K562 (cell line): ENCODE measurements around the gene LRRC7. TPM values are rescaled to one million over a fixed set of nuclear protein-coding genes. Genes with fewer than 3 reads are reported as not detected.

Source experiments
- ATAC-seq: fragments of 200-7000 bp; cut with Tn5 transposase; 3 replicates; pipeline ENCODE4 v1.9.1; 2020; ENCODE audit warnings: moderate library complexity
- BruUV-seq: library from RNA; stranded (reverse); fragments of 400-500 nt; replicated peaks from 2 replicates; lab custom pipeline; 2021; lab: Mats Ljungman, UMichigan
- CTCF ChIA-PET: fragments of 300-600 bp; formaldehyde crosslinking; extraction: SDS; loops from one replicate; lab custom pipeline; 2021; ENCODE audit warnings: low intra/inter-chr PET ratio; lab: Yijun Ruan, JAX
- POLR2A ChIA-PET: fragments of 300-600, 350-650 bp; sonication (Branson Sonifier 250); formaldehyde crosslinking; extraction: SDS; loops from one replicate; lab custom pipeline; 2021; ENCODE audit warnings: antibody characterized with exemption, inconsistent platforms; lab: Yijun Ruan, JAX
- DNase-seq, 4 experiments: peaks; one replicate each; pipeline versions ENCODE4 v3.0.0 to v3.0.0-alpha.2; 2011 to 2018; ENCODE audit warnings: low spot score in 3 of 4, mixed read lengths in 3 of 4; ENCODE audit errors: extremely low read depth in 1 of 4
- FAIRE-seq: peaks from 2 replicates; lab custom pipeline; 2011; peaks lifted over from hg19 to GRCh38; lab: Jason Lieb, UNC
- H2AFZ ChIP-seq: 2 replicates; pipeline ENCODE4 v1.6.0; 2011; ENCODE audit warnings: low read depth, low read length, control low read depth, inconsistent platforms
- H3K27ac ChIP-seq: fragments of 200-600 bp; 3 replicates; pipeline ENCODE4 v1.8.0; 2011; ENCODE audit warnings: low read depth, mild to moderate bottlenecking, control low read depth, inconsistent platforms, low read length, moderate library complexity, mixed read lengths; ENCODE audit errors: extremely low read depth
- H3K27me3 ChIP-seq, 2 experiments: fragments of 300-600 bp in 1 of 2; 2 replicates in 1 of 2; 3 replicates in 1 of 2; pipeline versions ENCODE4 v1.6.0 to v1.8.0; 2011; ENCODE audit warnings: inconsistent platforms in 2 of 2, low read length in 2 of 2, mild to moderate bottlenecking in 1 of 2, mixed read lengths in 1 of 2, moderate library complexity in 1 of 2; ENCODE audit not compliant: control insufficient read depth in 2 of 2, insufficient read depth in 2 of 2
- H3K36me3 ChIP-seq: fragments of 300-600 bp; 3 replicates; pipeline ENCODE4 v1.8.0; 2011; ENCODE audit warnings: mild to moderate bottlenecking, low read length, inconsistent platforms; ENCODE audit not compliant: control insufficient read depth, insufficient read depth
- H3K4me1 ChIP-seq, 2 experiments: fragments of 200-600 bp in 1 of 2; replicated peaks in 1 of 2; 2 replicates in 1 of 2; 3 replicates in 1 of 2; pipeline versions ENCODE4 v1.5.1 to v1.8.0; 2011; ENCODE audit warnings: inconsistent platforms in 2 of 2, low read length in 2 of 2, mild to moderate bottlenecking in 1 of 2, mixed read lengths in 1 of 2, moderate library complexity in 1 of 2; ENCODE audit not compliant: control insufficient read depth in 2 of 2, insufficient read depth in 2 of 2
- H3K4me2 ChIP-seq: 2 replicates; pipeline ENCODE4 v1.6.1; 2011; ENCODE audit warnings: low read length, control low read depth, inconsistent platforms, mixed read lengths; ENCODE audit not compliant: insufficient read depth
- H3K4me3 ChIP-seq: fragments of 200-600 bp; sonication (generic), shearing (Covaris generic); 2 replicates; pipeline ENCODE4 v1.5.1; 2016; ENCODE audit warnings: control low read depth, inconsistent platforms
- H3K79me2 ChIP-seq: fragments of 200-600 bp; 3 replicates; pipeline ENCODE4 v1.8.0; 2011; ENCODE audit warnings: low read length, inconsistent platforms; ENCODE audit not compliant: control insufficient read depth, insufficient read depth
- H3K9ac ChIP-seq, 2 experiments: 2 replicates each; pipeline versions ENCODE4 v1.6.0 to v1.6.1; 2011; ENCODE audit warnings: low read depth in 2 of 2, low read length in 2 of 2, control low read depth in 1 of 2, inconsistent platforms in 1 of 2, mild to moderate bottlenecking in 1 of 2, mixed read lengths in 1 of 2; ENCODE audit not compliant: insufficient read depth in 1 of 2
- H3K9me1 ChIP-seq: one replicate; pipeline ENCODE4 v1.6.0; 2011; ENCODE audit warnings: inconsistent platforms, mild to moderate bottlenecking, low read length, moderate library complexity; ENCODE audit not compliant: control insufficient read depth, insufficient read depth
- H3K9me3 ChIP-seq: replicated peaks from 2 replicates; pipeline ENCODE4 v1.5.1; 2011; ENCODE audit warnings: low read depth, low read length, inconsistent platforms; ENCODE audit not compliant: control insufficient read depth, insufficient read depth
- H4K20me1 ChIP-seq: replicated peaks from 2 replicates; pipeline ENCODE4 v1.6.1; 2011; ENCODE audit warnings: low read length, inconsistent platforms, mixed read lengths; ENCODE audit not compliant: control insufficient read depth, insufficient read depth
- BMI1 ChIP-seq: fragments of 150-350 bp; IDR thresholded peaks from 2 replicates; pipeline ENCODE4 v1.6.1; 2014; ENCODE audit warnings: low read length
- FOXA3 ChIP-seq, 2 experiments: fragments of 450-650 bp in 1 of 2; sonication (generic) in 1 of 2; formaldehyde crosslinking; IDR thresholded peaks in 1 of 2; conservative IDR thresholded peaks in 1 of 2; 2 replicates each; pipeline versions ENCODE4 v1.4.0 to v1.8.0; 2020 to 2022; ENCODE audit warnings: mild to moderate bottlenecking in 2 of 2, missing genetic modification reagents in 1 of 2
- LEF1 ChIP-seq: fragments of 450-650 bp; IDR thresholded peaks from 2 replicates; pipeline ENCODE4 v1.6.1; 2016; ENCODE audit warnings: mild to moderate bottlenecking
- PURB ChIP-seq: sonication (generic); formaldehyde crosslinking; IDR thresholded peaks from 2 replicates; pipeline ENCODE4 v1.9.0; 2021; ENCODE audit warnings: low read depth, mild to moderate bottlenecking, missing genetic modification reagents
- ZBTB8A ChIP-seq: fragments of 450-650 bp; IDR thresholded peaks from 2 replicates; pipeline ENCODE4 v1.6.1; 2018; ENCODE audit warnings: mild to moderate bottlenecking, moderate library complexity; ENCODE audit not compliant: partially characterized antibody
- ZNF175 ChIP-seq: fragments of 200-800 bp; sonication (Bioruptor generic); IDR thresholded peaks from 2 replicates; pipeline ENCODE4 v1.6.1; 2016; ENCODE audit warnings: low read depth, mild to moderate bottlenecking, missing genetic modification characterization, missing compliant biosample characterization
- WGBS: fragments of 100-300 bp; shearing (Covaris generic); methylation state at CpG from one replicate; pipeline ENCODE4 v1.1.6; 2016; ENCODE audit warnings: low coverage, mixed read lengths; ENCODE audit not compliant: insufficient coverage; ENCODE audit errors: missing lambda C conversion rate; 5-methylcytosine and 5-hydroxymethylcytosine counted together
- in situ Hi-C: fragments of 300-500 bp; cut with MboI; formaldehyde crosslinking; loops from 4 replicates; pipeline ENCODE4 v1.15.0; 2018; ENCODE audit warnings: inconsistent platforms, mixed read lengths
- intact Hi-C: fragments of 100-400 bp; cut with micrococcal nuclease; formaldehyde crosslinking; loops from 2 replicates; pipeline ENCODE4 v1.14.2; 2022
- polyA plus RNA-seq, 8 experiments: library from polyadenylated mRNA; depleted of rRNA in 4 of 8; stranded (reverse) in 5 of 8; unstranded in 3 of 8; fragments of >200 nt; fragmentation: Nextera tagmentation in 2 of 8; fragmentation: Illumina TruSeq in 1 of 8; extraction: Ambion mirVana in 2 of 8; extraction: Trizol in 1 of 8; gene quantifications; 2 replicates each; pipeline versions ENCODE4 v1.2.1 to v1.2.3, GENCODE V29; 2011 to 2014; ENCODE audit warnings: inconsistent platforms in 1 of 8, missing spikeins in 1 of 8
- total RNA-seq, 7 experiments: library from RNA; depleted of rRNA in 6 of 7; stranded (reverse); fragments of >200 nt in 6 of 7; fragmentation: Illumina TruSeq in 2 of 7; extraction: Trizol in 2 of 7; gene quantifications; 2 replicates each; pipeline versions ENCODE4 v1.2.1 to v1.2.3, GENCODE V29; 2011 to 2021; ENCODE audit warnings: low replicate concordance in 1 of 7
- TF ChIP-seq, protein P1 (sequence below): fragments of 450-650 bp; IDR thresholded peaks from 2 replicates; pipeline ENCODE4 v1.6.1; 2016; ENCODE audit warnings: mild to moderate bottlenecking, moderate library complexity
- TF ChIP-seq, protein P2 (sequence below): sonication (generic); formaldehyde crosslinking; IDR thresholded peaks from 2 replicates; pipeline ENCODE4 v1.8.0; 2022; ENCODE audit warnings: missing genetic modification reagents, mild to moderate bottlenecking, borderline replicate concordance
- TF ChIP-seq, protein P3 (sequence below): fragments of 450-650 bp; formaldehyde crosslinking; IDR thresholded peaks from 2 replicates; pipeline ENCODE4 v1.4.0; 2020; ENCODE audit warnings: mild to moderate bottlenecking, moderate library complexity

LRRC7 gene
- total and polyA plus RNA-seq, 9 of the 15 experiments (the other 6 are each of a cell fraction or from before 2014, with no cell fraction given) = 0.09 to 0.94 (median 0.49) TPM

DNA sequence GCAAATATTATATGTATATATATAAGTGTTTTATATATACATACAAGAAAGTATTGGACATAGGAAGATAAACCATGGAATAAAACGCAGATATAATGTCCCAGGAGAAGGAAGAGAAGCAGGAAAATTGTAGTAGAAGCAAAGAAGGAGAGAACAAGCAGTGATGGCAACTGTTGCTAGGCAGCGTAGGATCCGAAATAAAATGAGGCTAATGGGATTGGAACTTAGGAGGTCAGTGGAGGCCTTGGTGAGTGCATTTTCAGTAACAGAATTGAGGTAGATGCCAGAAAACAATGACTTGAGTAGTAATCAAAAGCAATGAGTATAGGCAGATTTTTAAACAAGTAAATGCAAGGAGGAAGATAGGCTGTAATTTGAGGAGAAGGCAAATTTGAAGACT, 265.8 kb downstream of the LRRC7 start:
- POLR2A ChIA-PET = no interaction called here
- no peak for ATAC-seq
- H3K27me3 ChIP-seq = no peaks in the 10 kb centered on the region

More for the DNA sequence above, 265.8 kb downstream of the LRRC7 start:
- WGBS = 4% methylated on average over 2 of the region's 3 CpGs
- H3K9me1 ChIP-seq = no peaks in the 10 kb centered on the region
- DNase-seq = no peak
- H4K20me1 ChIP-seq = no peaks in the 10 kb centered on the region
- H3K4me1 ChIP-seq = no peaks in the 10 kb centered on the region
- H2AFZ ChIP-seq = no peak overlapping the region
- no peaks in the 10 kb centered on the region for H3K36me3 ChIP-seq
- in situ Hi-C loops = no loop called here
- no peaks in the 10 kb centered on the region for H3K9me3 ChIP-seq
- CTCF ChIA-PET = no interaction called here
- no TSS peak for BruUV-seq
- no peak overlapping the region for H3K9ac ChIP-seq
- no peaks in the 10 kb centered on the region for H3K79me2 ChIP-seq
- no peak overlapping the region for H3K27ac ChIP-seq
- no peak overlapping the region for H3K4me2 ChIP-seq
- H3K4me3 ChIP-seq = no peak overlapping the region
- no peak for FAIRE-seq
- intact Hi-C loops = no loop called here
- TF ChIP-seq ZNF175 = no peak
- TF ChIP-seq PURB (CRISPR knock-in tag) = no peak
- no peak for TF ChIP-seq BMI1
- TF ChIP-seq ZBTB8A = no peak
- TF ChIP-seq, protein P1, sequence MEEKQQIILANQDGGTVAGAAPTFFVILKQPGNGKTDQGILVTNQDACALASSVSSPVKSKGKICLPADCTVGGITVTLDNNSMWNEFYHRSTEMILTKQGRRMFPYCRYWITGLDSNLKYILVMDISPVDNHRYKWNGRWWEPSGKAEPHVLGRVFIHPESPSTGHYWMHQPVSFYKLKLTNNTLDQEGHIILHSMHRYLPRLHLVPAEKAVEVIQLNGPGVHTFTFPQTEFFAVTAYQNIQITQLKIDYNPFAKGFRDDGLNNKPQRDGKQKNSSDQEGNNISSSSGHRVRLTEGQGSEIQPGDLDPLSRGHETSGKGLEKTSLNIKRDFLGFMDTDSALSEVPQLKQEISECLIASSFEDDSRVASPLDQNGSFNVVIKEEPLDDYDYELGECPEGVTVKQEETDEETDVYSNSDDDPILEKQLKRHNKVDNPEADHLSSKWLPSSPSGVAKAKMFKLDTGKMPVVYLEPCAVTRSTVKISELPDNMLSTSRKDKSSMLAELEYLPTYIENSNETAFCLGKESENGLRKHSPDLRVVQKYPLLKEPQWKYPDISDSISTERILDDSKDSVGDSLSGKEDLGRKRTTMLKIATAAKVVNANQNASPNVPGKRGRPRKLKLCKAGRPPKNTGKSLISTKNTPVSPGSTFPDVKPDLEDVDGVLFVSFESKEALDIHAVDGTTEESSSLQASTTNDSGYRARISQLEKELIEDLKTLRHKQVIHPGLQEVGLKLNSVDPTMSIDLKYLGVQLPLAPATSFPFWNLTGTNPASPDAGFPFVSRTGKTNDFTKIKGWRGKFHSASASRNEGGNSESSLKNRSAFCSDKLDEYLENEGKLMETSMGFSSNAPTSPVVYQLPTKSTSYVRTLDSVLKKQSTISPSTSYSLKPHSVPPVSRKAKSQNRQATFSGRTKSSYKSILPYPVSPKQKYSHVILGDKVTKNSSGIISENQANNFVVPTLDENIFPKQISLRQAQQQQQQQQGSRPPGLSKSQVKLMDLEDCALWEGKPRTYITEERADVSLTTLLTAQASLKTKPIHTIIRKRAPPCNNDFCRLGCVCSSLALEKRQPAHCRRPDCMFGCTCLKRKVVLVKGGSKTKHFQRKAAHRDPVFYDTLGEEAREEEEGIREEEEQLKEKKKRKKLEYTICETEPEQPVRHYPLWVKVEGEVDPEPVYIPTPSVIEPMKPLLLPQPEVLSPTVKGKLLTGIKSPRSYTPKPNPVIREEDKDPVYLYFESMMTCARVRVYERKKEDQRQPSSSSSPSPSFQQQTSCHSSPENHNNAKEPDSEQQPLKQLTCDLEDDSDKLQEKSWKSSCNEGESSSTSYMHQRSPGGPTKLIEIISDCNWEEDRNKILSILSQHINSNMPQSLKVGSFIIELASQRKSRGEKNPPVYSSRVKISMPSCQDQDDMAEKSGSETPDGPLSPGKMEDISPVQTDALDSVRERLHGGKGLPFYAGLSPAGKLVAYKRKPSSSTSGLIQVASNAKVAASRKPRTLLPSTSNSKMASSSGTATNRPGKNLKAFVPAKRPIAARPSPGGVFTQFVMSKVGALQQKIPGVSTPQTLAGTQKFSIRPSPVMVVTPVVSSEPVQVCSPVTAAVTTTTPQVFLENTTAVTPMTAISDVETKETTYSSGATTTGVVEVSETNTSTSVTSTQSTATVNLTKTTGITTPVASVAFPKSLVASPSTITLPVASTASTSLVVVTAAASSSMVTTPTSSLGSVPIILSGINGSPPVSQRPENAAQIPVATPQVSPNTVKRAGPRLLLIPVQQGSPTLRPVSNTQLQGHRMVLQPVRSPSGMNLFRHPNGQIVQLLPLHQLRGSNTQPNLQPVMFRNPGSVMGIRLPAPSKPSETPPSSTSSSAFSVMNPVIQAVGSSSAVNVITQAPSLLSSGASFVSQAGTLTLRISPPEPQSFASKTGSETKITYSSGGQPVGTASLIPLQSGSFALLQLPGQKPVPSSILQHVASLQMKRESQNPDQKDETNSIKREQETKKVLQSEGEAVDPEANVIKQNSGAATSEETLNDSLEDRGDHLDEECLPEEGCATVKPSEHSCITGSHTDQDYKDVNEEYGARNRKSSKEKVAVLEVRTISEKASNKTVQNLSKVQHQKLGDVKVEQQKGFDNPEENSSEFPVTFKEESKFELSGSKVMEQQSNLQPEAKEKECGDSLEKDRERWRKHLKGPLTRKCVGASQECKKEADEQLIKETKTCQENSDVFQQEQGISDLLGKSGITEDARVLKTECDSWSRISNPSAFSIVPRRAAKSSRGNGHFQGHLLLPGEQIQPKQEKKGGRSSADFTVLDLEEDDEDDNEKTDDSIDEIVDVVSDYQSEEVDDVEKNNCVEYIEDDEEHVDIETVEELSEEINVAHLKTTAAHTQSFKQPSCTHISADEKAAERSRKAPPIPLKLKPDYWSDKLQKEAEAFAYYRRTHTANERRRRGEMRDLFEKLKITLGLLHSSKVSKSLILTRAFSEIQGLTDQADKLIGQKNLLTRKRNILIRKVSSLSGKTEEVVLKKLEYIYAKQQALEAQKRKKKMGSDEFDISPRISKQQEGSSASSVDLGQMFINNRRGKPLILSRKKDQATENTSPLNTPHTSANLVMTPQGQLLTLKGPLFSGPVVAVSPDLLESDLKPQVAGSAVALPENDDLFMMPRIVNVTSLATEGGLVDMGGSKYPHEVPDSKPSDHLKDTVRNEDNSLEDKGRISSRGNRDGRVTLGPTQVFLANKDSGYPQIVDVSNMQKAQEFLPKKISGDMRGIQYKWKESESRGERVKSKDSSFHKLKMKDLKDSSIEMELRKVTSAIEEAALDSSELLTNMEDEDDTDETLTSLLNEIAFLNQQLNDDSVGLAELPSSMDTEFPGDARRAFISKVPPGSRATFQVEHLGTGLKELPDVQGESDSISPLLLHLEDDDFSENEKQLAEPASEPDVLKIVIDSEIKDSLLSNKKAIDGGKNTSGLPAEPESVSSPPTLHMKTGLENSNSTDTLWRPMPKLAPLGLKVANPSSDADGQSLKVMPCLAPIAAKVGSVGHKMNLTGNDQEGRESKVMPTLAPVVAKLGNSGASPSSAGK = no peak
- TF ChIP-seq, protein P2, sequence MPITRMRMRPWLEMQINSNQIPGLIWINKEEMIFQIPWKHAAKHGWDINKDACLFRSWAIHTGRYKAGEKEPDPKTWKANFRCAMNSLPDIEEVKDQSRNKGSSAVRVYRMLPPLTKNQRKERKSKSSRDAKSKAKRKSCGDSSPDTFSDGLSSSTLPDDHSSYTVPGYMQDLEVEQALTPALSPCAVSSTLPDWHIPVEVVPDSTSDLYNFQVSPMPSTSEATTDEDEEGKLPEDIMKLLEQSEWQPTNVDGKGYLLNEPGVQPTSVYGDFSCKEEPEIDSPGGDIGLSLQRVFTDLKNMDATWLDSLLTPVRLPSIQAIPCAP (CRISPR knock-in tag) = no peak
- no peak for TF ChIP-seq FOXA3 (CRISPR knock-in tag; conservative IDR thresholded peaks at IDR 0.05 in 1 of 2, IDR thresholded peaks at IDR 0.05 in 1 of 2)
- TF ChIP-seq, protein P3, sequence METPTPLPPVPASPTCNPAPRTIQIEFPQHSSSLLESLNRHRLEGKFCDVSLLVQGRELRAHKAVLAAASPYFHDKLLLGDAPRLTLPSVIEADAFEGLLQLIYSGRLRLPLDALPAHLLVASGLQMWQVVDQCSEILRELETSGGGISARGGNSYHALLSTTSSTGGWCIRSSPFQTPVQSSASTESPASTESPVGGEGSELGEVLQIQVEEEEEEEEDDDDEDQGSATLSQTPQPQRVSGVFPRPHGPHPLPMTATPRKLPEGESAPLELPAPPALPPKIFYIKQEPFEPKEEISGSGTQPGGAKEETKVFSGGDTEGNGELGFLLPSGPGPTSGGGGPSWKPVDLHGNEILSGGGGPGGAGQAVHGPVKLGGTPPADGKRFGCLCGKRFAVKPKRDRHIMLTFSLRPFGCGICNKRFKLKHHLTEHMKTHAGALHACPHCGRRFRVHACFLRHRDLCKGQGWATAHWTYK (CRISPR knock-in tag) = no peak
- TF ChIP-seq LEF1 = no peak
